LNCAP (cell line): ENCODE measurements around the gene RNF148.

Source experiments
- TF ChIP-seq, protein P1 (sequence below): fragments of 450-650 bp; IDR thresholded peaks from 2 replicates; pipeline ENCODE4 v1.5.1; 2017; ENCODE audit warnings: mild to moderate bottlenecking

Gene RNF148

DNA sequence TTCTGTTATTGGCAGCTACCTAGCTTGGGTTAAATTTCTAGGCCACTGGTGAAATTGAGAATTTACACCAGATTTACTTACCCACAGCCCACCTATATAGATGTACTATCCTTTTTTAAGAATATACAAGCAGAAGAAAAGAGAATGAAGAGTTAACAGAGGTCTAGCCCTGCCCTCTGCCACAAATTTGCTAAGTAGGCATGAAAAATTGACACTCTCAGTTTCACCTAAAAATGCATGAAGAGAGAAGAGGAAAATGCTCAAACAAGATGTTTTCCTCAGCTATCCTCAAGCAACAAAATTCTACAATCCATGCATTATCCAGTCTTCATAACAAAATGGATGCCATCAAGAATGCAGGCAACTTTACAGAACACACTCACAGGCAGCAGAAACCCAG is 24.6 kb upstream of the RNF148 start:
- TF ChIP-seq, protein P1, sequence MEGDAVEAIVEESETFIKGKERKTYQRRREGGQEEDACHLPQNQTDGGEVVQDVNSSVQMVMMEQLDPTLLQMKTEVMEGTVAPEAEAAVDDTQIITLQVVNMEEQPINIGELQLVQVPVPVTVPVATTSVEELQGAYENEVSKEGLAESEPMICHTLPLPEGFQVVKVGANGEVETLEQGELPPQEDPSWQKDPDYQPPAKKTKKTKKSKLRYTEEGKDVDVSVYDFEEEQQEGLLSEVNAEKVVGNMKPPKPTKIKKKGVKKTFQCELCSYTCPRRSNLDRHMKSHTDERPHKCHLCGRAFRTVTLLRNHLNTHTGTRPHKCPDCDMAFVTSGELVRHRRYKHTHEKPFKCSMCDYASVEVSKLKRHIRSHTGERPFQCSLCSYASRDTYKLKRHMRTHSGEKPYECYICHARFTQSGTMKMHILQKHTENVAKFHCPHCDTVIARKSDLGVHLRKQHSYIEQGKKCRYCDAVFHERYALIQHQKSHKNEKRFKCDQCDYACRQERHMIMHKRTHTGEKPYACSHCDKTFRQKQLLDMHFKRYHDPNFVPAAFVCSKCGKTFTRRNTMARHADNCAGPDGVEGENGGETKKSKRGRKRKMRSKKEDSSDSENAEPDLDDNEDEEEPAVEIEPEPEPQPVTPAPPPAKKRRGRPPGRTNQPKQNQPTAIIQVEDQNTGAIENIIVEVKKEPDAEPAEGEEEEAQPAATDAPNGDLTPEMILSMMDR, result no peak

DNA sequence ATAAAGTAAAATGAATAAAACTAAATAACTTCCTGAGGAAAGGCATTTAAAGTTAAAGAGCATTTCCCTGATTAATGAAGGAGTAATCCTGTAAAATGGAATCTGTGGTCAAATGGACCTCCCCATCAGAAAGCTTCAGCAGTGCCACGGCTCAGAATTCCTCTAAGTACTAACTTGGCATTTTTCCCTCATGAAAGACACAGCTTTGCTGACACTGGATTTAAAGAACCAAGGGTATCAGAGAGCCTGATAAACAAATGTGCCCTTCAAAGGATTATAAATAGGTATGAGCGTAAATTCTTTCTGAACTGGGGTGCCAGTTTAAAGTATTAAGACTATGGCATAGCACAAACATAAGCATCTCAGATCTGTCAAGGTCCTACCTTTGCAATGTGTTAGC is 24.2 kb upstream of the RNF148 start:
- TF ChIP-seq, protein P1, result no peak

DNA sequence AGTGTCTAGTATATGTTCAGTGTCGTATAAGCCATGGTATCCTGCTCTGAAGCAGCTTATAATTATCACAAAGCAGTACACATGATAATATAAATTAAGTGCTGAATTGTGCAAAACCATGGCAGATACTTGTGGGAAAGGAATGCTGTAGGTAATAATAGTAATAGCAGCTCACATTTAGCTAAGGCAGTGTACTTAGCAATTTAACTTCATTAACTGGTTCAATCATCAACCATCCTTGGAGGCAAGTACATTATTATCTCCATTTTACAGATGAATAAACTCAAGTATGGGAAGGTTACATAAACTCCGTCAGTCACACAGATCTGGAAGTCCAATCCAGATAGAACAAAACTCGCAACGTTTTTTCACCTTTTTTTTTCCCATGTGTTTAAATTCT is 21.6 kb upstream of the RNF148 start:
- TF ChIP-seq, protein P1, result no peak

DNA sequence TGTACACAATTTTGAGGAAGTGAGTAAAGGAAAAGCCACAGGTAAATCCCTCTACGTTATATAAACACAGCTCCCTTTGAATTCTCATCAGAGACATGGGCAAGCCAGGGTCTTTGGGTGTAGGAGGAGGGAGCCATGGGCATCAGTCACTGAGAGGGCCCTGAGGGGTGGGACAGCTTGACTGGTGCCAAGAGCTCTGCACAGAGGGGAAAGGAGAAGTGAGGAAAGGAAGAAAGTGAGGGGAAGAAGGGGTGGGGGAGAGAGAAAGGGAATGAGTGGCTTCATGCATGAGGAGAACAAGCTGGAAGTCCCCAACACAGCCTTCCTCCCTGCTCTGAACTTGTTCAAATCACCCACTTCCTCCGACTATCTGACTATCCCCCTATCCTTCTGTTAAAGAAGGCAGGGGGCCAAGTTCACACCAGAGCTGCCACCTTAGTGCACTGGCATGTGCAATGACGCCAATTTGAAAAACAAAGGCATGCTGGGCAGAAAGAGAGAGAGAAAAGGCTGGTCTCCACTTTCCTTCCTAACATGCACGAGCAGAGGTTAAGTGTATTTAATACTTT is 16.4 kb upstream of the RNF148 start:
- TF ChIP-seq, protein P1, result no peak

DNA sequence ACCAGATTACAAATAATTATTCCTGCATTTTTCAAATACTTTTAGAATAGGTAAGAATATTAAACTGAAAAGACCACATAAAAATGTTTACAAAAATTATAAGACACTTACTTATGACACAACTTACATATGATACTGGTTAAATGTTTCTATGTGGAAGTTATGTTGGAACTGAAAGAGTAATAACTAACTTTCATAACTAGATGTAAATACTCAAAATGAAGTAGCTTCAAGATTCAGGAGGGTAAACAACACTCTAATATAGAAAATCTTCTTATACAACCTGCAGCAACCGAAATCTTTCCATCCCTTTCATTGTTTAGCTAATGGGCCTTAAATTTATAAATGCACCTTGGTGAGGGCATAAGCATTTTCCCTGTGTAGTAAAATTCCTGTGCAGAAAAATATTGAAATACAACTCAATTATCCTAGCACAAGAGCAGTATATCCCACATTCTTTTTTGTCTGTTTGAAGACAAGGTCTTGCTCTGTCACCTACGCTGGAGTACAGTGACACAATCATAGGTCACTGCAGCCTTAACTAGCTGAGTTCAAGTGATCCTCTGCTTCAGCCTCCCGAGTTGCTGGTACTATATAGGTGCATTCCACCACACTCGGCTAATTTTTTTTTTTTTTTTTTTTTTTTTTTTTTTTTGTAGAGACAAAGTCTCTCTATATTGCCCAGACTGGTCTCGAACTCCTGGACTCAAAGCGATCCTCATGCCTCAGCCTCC is 14.8 kb upstream of the RNF148 start:
- TF ChIP-seq, protein P1, result no peak

DNA sequence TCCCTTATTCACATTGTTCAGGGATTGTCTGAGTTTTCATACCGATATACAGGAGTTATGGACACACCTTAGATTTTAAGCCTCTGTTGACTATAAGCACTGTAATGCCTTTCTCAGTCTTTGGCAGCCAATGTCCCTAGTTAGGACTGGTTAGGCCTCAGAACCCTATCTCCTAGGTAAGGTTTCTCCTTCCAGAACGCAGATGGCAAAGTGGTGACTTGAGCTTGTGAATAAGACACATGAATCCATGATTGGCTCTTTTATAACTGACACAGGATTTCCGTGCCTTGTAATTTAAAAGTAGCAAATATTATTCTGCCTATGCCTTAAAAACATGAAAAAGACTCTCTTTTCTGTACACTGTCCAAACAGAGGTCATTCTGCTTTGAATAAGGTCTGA is 12.5 kb upstream of the RNF148 start:
- TF ChIP-seq, protein P1, result no peak

DNA sequence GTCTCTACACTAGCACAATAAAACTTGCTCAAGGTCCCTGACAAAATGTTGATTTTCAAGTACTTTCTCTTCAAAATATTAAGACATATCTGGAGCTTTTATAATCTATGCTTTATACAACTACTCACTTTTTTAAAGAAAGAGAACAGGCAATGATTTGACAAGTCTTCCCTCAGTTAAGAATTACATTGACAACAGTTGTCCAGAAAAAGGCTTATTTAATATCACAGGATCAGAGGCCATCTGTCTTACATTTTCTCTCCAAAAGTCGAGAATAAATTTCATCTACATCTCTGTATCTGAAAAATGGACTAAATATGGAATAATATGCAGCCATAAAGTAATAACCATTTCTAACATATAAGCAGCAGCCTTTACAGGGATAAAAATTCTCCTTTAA is 8.2 kb upstream of the RNF148 start:
- TF ChIP-seq, protein P1, result no peak
